PFSK-1 (cell line): ENCODE data around the gene ZDHHC5.

Experiments used
- FOXP2 ChIP-seq: optimal IDR thresholded peaks from 2 replicates; pipeline ENCODE3; 2011; ENCODE audit warnings: borderline replicate concordance, control low read depth, inconsistent platforms; ENCODE audit not compliant: insufficient read depth; ENCODE audit errors: extremely low read length, extremely low read depth
- POLR2AphosphoS5 ChIP-seq: IDR thresholded peaks from 2 replicates; pipeline ENCODE4 v1.6.1; 2012; ENCODE audit warnings: low read depth, mild to moderate bottlenecking, control low read depth, low read length, moderate library complexity
- SIN3A ChIP-seq: IDR thresholded peaks from 2 replicates; pipeline ENCODE4 v1.6.1; 2012; ENCODE audit warnings: mild to moderate bottlenecking, low read length, moderate library complexity, borderline replicate concordance; ENCODE audit not compliant: insufficient read depth
- TAF1 ChIP-seq: IDR thresholded peaks from 2 replicates; pipeline ENCODE4 v1.6.1; 2012; ENCODE audit warnings: low read length, control low read depth, borderline replicate concordance; ENCODE audit not compliant: insufficient read depth
- TF ChIP-seq, protein P1 (sequence below), 2 experiments: IDR thresholded peaks; 2 replicates each; pipeline versions ENCODE4 v1.6.1 to v1.8.0; 2011 to 2012; ENCODE audit warnings: low read depth in 2 of 2, low read length in 2 of 2, control low read depth in 1 of 2, inconsistent platforms in 1 of 2, mild to moderate bottlenecking in 1 of 2, moderate library complexity in 1 of 2; ENCODE audit not compliant: insufficient read depth in 1 of 2

Gene ZDHHC5

DNA sequence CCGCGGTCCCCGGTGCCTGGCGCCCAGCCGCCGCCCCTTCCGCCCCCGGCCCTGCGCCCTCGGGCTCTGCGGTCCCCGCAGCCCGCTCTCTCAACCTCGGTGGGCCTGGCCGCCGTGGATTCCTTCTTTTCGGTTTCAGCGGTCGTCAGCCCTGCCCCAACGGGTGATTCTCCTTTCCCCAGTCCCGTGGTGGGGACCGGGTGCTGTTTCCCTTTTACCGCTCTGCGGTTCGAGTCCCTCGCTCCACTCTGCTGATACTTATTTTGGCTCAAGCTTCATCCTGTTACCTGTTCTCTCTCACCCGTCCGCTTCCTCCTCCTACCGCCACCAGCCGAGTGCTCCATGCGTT lies 494 bp downstream of the ZDHHC5 start:
- TF ChIP-seq POLR2AphosphoS5 (no peak; the same call in 1 of the 2 replicates), SIN3A (no peak), TAF1 (no peak), FOXP2 (no peak)
- TF ChIP-seq, protein P1, sequence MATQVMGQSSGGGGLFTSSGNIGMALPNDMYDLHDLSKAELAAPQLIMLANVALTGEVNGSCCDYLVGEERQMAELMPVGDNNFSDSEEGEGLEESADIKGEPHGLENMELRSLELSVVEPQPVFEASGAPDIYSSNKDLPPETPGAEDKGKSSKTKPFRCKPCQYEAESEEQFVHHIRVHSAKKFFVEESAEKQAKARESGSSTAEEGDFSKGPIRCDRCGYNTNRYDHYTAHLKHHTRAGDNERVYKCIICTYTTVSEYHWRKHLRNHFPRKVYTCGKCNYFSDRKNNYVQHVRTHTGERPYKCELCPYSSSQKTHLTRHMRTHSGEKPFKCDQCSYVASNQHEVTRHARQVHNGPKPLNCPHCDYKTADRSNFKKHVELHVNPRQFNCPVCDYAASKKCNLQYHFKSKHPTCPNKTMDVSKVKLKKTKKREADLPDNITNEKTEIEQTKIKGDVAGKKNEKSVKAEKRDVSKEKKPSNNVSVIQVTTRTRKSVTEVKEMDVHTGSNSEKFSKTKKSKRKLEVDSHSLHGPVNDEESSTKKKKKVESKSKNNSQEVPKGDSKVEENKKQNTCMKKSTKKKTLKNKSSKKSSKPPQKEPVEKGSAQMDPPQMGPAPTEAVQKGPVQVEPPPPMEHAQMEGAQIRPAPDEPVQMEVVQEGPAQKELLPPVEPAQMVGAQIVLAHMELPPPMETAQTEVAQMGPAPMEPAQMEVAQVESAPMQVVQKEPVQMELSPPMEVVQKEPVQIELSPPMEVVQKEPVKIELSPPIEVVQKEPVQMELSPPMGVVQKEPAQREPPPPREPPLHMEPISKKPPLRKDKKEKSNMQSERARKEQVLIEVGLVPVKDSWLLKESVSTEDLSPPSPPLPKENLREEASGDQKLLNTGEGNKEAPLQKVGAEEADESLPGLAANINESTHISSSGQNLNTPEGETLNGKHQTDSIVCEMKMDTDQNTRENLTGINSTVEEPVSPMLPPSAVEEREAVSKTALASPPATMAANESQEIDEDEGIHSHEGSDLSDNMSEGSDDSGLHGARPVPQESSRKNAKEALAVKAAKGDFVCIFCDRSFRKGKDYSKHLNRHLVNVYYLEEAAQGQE (IDR thresholded peaks at IDR 0.05; ENCODE audit: insufficient read depth in 1 of 2, low read depth in 2 of 2, low read length in 2 of 2) = no peak

DNA sequence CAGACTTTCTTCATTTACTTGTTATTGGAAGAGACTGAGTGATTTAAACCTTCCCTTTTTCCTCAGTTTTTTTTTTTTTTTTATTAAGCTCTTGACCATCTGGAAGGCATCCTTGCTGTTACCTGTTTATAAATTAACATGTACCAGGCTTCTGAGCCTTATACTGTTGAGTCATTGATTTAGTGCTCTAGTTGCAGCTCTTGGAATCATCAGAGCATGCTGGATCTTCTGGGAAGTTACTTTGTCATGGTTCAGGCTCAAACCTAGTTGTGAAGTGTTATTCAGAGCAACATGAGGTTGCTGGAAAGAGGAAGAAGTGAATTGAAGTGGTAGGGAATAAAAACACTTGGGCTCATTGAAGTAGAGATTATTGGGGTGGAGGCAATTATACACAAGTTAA lies 6.3 kb downstream of the ZDHHC5 start:
- no peak for TF ChIP-seq SIN3A
- no peak for TF ChIP-seq POLR2AphosphoS5
- no peak for TF ChIP-seq TAF1
- TF ChIP-seq, protein P1 (IDR thresholded peaks at IDR 0.05; ENCODE audit: insufficient read depth in 1 of 2, low read depth in 2 of 2, low read length in 2 of 2) = no peak
- no peak for TF ChIP-seq FOXP2

DNA sequence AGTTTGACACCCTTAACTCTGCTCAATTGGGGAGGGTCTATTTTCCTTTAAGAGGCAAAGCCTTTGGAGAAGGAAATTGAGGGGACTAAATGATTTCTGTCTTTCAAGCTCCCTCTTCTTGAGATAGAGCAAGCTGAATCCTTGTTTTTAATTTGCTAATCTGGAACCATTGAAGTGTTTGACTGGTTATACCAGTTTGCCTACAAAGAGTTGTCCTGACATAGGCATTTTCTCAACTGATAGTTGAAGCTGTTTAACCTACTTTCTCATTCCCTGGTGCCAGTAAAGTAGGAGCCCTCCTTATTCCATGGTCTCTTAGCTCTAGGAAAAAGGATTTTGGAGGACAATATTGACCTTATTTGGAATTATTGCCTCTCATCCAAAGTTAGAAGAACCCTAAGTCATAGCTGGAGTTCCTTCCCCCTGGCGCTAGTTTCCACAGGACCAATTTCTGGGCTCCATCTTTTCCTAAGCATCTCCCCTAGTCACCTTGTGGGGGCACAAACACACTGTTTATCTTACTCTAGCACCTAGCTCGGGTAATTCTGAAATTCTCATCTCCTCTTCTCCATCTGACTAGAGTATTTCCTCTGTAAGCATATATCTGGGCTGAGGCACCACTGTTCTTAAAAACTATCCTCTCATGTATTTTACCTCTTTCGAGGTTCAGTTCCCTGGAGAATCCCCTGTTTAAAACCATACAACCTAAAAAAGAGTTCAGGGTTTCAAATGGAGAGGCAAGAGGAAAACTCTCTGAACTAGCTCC lies 7.4 kb downstream of the ZDHHC5 start:
- no peak for TF ChIP-seq TAF1
- TF ChIP-seq SIN3A = no peak
- TF ChIP-seq POLR2AphosphoS5 = no peak
- TF ChIP-seq, protein P1 (IDR thresholded peaks at IDR 0.05; ENCODE audit: insufficient read depth in 1 of 2, low read depth in 2 of 2, low read length in 2 of 2) = no peak
- TF ChIP-seq FOXP2 = no peak

DNA sequence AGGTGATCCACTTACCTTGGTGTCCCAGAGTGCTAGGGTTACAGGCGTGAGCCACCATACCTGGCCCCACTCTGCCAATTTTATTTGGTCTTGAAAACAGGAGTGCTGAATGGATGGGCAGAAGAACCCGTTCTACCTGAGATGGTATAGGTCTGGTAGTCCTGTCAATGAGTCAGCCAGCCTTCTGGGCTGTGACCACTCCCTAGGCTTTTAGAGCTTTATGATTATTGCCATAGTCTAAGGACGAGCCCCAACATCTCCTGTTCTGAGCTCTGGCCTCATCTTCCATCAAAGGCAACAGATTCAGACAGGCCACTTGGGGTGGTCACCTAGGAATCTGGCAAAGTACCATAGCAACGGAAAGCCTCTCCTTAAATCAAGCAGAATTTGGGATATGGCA lies 11.5 kb downstream of the ZDHHC5 start:
- no peak for TF ChIP-seq TAF1
- no peak for TF ChIP-seq POLR2AphosphoS5
- TF ChIP-seq, protein P1 (IDR thresholded peaks at IDR 0.05; ENCODE audit: insufficient read depth in 1 of 2, low read depth in 2 of 2, low read length in 2 of 2) = no peak
- TF ChIP-seq SIN3A = no peak
- no peak for TF ChIP-seq FOXP2
